MM.1S (cell line): ENCODE measurements around the gene TBC1D23.
A peak's percentile ranks its signal among the peaks of the same experiment; 100 is the strongest.
"Not testable (repeated sequence)": the region's sequence is repeated elsewhere in the genome, so short reads cannot be mapped to it uniquely, and the experiment has no call there.

Experiments
- DNase-seq: peaks from one replicate; pipeline ENCODE4 v3.0.0-alpha.2; 2015
- H2AFZ ChIP-seq: fragments of 300-600 bp; sonication (generic); 2 replicates; pipeline ENCODE4 v1.6.0; 2016; ENCODE audit warnings: antibody characterized with exemption, low read length
- H3F3A ChIP-seq: fragments of 300-600 bp; sonication (generic); 2 replicates; pipeline ENCODE4 v1.6.1; 2016; ENCODE audit warnings: mild to moderate bottlenecking, antibody characterized with exemption, low read length, moderate library complexity, mixed read lengths; ENCODE audit not compliant: insufficient read depth
- H3K27ac ChIP-seq: fragments of 300-600 bp; sonication (generic); 2 replicates; pipeline ENCODE4 v1.5.1; 2016; ENCODE audit warnings: mild to moderate bottlenecking, low read length
- H3K27me3 ChIP-seq: fragments of 300-600 bp; sonication (generic); replicated peaks from 2 replicates; pipeline ENCODE4 v1.6.0; 2016; ENCODE audit warnings: low read length; ENCODE audit not compliant: insufficient read depth
- H3K36me3 ChIP-seq: fragments of 300-600 bp; sonication (generic); replicated peaks from 2 replicates; pipeline ENCODE4 v1.6.1; 2016; ENCODE audit warnings: mild to moderate bottlenecking, low read length, mixed read lengths; ENCODE audit not compliant: insufficient read depth
- H3K4me1 ChIP-seq: fragments of 300-600 bp; sonication (generic); 2 replicates; pipeline ENCODE4 v1.6.1; 2016; ENCODE audit warnings: low read length, mixed read lengths
- H3K4me2 ChIP-seq: fragments of 300-600 bp; sonication (generic); 2 replicates; pipeline ENCODE4 v1.6.0; 2016; ENCODE audit warnings: low read depth, low read length
- H3K4me3 ChIP-seq: fragments of 300-600 bp; sonication (generic); 2 replicates; pipeline ENCODE4 v1.5.1; 2016; ENCODE audit warnings: low read length, mixed read lengths
- H3K79me2 ChIP-seq: fragments of 300-600 bp; sonication (generic); 2 replicates; pipeline ENCODE4 v1.6.1; 2016; ENCODE audit warnings: mixed run types, low read length, mixed read lengths
- H3K9ac ChIP-seq: fragments of 300-600 bp; sonication (generic); 2 replicates; pipeline ENCODE4 v1.6.1; 2016; ENCODE audit warnings: low read length, mixed read lengths
- H3K9me2 ChIP-seq: fragments of 300-600 bp; sonication (generic); replicated peaks from 2 replicates; pipeline ENCODE4 v1.6.1; 2016; ENCODE audit warnings: mild to moderate bottlenecking, low read length, mixed read lengths; ENCODE audit not compliant: insufficient read depth
- H3K9me3 ChIP-seq: fragments of 300-600 bp; sonication (generic); replicated peaks from 2 replicates; pipeline ENCODE4 v1.6.1; 2016; ENCODE audit warnings: mild to moderate bottlenecking, low read length, mixed read lengths; ENCODE audit not compliant: insufficient read depth
- H4K20me1 ChIP-seq: fragments of 300-600 bp; sonication (generic); 2 replicates; pipeline ENCODE4 v1.6.1; 2016; ENCODE audit warnings: mild to moderate bottlenecking, low read length, moderate library complexity, mixed read lengths; ENCODE audit not compliant: insufficient read depth
- CTCF ChIP-seq: fragments of 300-600 bp; sonication (generic); IDR thresholded peaks from 2 replicates; pipeline ENCODE4 v1.5.1; 2016; ENCODE audit warnings: antibody characterized with exemption, low read length, mixed read lengths
- EZH2 ChIP-seq: fragments of 300-600 bp; sonication (generic); optimal IDR thresholded peaks from 2 replicates; pipeline ENCODE3; 2017; ENCODE audit warnings: low read depth, mild to moderate bottlenecking, antibody characterized with exemption, low read length, mixed read lengths
- EZH2phosphoT487 ChIP-seq: fragments of 300-600 bp; sonication (generic); IDR thresholded peaks from 2 replicates; pipeline ENCODE4 v1.6.1; 2018; ENCODE audit warnings: antibody characterized with exemption, low read length

TBC1D23 gene

DNA sequence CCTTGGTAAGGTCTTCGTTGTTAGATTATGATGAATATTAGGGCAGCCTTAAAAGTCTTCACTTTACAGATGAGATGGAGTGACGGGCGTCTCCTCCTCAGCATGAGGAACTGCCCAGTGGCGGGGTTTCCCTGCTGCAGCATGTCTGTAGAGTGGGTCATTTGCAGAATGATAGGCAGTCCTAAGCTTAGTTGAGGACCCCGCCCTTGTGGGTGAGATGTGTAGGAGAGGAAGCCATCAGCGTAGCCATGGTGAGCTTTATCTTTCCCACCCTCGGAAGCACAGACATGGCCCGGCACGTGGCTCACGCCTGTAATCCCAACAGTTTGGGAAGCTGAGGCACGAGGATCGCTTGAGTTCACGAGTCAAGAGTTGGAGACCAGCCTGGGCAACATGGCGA lies 74.6 kb downstream of the TBC1D23 start:
- Histone ChIP-seq H3K36me3 (no peaks in the 10 kb centered on the region), H2AFZ (peak overlapping the region; percentile 96), H4K20me1 (no peaks in the 10 kb centered on the region), H3F3A (no peaks in the 10 kb centered on the region), H3K9ac (peak overlapping the region; percentile 82; the same call in 1 of the 2 replicates), H3K4me1 (0 out of 2 replicates have a peak, but pooled peaks cover 4% of the 10 kb centered on the region), H3K79me2 (0 out of 2 replicates have a peak, but pooled peaks cover 3% of the 10 kb centered on the region), H3K27me3 (no peaks in the 10 kb centered on the region), H3K4me3 (peak overlapping the region; percentile 93), H3K4me2 (peak overlapping the region; percentile 66), H3K9me2 (no peaks in the 10 kb centered on the region), H3K27ac (no peak overlapping the region), H3K9me3 (no peaks in the 10 kb centered on the region)
- peak; percentile 13 for DNase-seq
- TF ChIP-seq EZH2 (no peak), EZH2phosphoT487 (no peak), CTCF (no peak)

GRCh38 chr3:100336229-100336628 lies 75.4 kb downstream of the TBC1D23 start:
- H3K27ac ChIP-seq, H3K9me3 ChIP-seq, H3K27me3 ChIP-seq, H3K36me3 ChIP-seq, H3F3A ChIP-seq, DNase-seq, H3K4me2 ChIP-seq, H4K20me1 ChIP-seq, H3K9me2 ChIP-seq, H3K9ac ChIP-seq, H3K4me1 ChIP-seq, H2AFZ ChIP-seq, H3K79me2 ChIP-seq, H3K4me3 ChIP-seq: not testable (repeated sequence)

- H2AFZ ChIP-seq, result no peak overlapping the region
- DNase-seq, result no peak
- no peak overlapping the region for H3K9ac ChIP-seq
- H3F3A ChIP-seq, result no peaks in the 10 kb centered on the region
- H3K36me3 ChIP-seq, result no peaks in the 10 kb centered on the region
- no peak overlapping the region for H3K27ac ChIP-seq
- H3K9me2 ChIP-seq, result no peaks in the 10 kb centered on the region
- H4K20me1 ChIP-seq, result no peaks in the 10 kb centered on the region
- H3K79me2 ChIP-seq, result 0 out of 2 replicates have a peak, but pooled peaks cover 3% of the 10 kb centered on the region
- H3K27me3 ChIP-seq, result no peaks in the 10 kb centered on the region
- TF ChIP-seq EZH2 (no peak), CTCF (no peak), EZH2phosphoT487 (no peak)
- H3K4me1 ChIP-seq, result 0 out of 2 replicates have a peak, but pooled peaks cover 4% of the 10 kb centered on the region
- no peak overlapping the region for H3K4me3 ChIP-seq
- no peaks in the 10 kb centered on the region for H3K9me3 ChIP-seq
- no peak overlapping the region for H3K4me2 ChIP-seq
Measured at GRCh38 chr3:100338911-100339310, 78.1 kb downstream of the TBC1D23 start.

DNA sequence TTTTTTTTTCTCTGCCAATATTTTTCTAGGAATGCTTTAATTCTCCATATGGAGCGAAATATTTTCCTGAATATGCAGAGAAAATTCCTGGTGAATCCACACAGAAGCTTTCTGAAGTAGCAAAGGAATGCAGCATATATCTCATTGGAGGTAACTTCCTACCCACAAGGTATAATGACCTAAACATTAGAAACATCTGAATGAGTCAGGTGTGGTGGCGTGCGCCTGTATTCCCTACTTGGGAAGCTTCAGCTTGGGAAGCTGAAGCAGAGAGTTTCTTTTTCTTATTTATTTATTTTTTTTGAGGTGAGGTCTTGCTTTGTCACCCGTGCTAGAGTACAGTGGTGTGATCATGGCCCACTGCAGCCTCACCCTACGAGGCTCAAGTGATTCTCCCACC lies 79.0 kb downstream of the TBC1D23 start:
- H3K27me3 ChIP-seq, result no peaks in the 10 kb centered on the region
- no peaks in the 10 kb centered on the region for H3K9me2 ChIP-seq
- no peaks in the 10 kb centered on the region for H4K20me1 ChIP-seq
- no peaks in the 10 kb centered on the region for H3K9me3 ChIP-seq
- H3F3A ChIP-seq, result no peaks in the 10 kb centered on the region
- H3K79me2 ChIP-seq, result 0 out of 2 replicates have a peak, but pooled peaks cover 3% of the 10 kb centered on the region
- no peak overlapping the region for H2AFZ ChIP-seq
- no peak for TF ChIP-seq EZH2phosphoT487
- no peak for TF ChIP-seq EZH2
- TF ChIP-seq CTCF, result no peak
- 0 out of 2 replicates have a peak, but pooled peaks cover 4% of the 10 kb centered on the region for H3K4me1 ChIP-seq
- no peak overlapping the region for H3K27ac ChIP-seq
- DNase-seq, result no peak
- H3K4me3 ChIP-seq, result no peak overlapping the region
- H3K4me2 ChIP-seq, result no peak overlapping the region
- no peak overlapping the region for H3K9ac ChIP-seq
- H3K36me3 ChIP-seq, result no peaks in the 10 kb centered on the region
